HEK293T (cell line): ENCODE measurements around the gene SMCO3.

Experiments used
- CTCF ChIA-PET: fragments of 350-600 bp; formaldehyde crosslinking; extraction: SDS; loops from one replicate; lab custom pipeline; 2021; ENCODE audit warnings: antibody characterized with exemption, inconsistent platforms; lab: Yijun Ruan, JAX
- POLR2A ChIA-PET: fragments of 350-600 bp; formaldehyde crosslinking; extraction: SDS; loops from one replicate; lab custom pipeline; 2020; ENCODE audit warnings: antibody characterized with exemption, inconsistent platforms; lab: Yijun Ruan, JAX
- DNase-seq: peaks from one replicate; pipeline ENCODE4 v3.0.0; 2012; ENCODE audit warnings: mixed read lengths; ENCODE audit errors: extremely low spot score
- ARNT ChIP-seq: fragments of 450-650 bp; IDR thresholded peaks from 2 replicates; pipeline ENCODE4 v1.6.1; 2017; ENCODE audit warnings: mild to moderate bottlenecking
- BHLHE40 ChIP-seq: fragments of 450-650 bp; IDR thresholded peaks from 2 replicates; pipeline ENCODE4 v1.6.1; 2016; ENCODE audit warnings: mild to moderate bottlenecking, moderate library complexity, borderline replicate concordance
- CTBP1 ChIP-seq: fragments of 450-650 bp; IDR thresholded peaks from 2 replicates; pipeline ENCODE4 v1.6.1; 2016; ENCODE audit warnings: borderline replicate concordance
- ELF4 ChIP-seq: fragments of 450-650 bp; IDR thresholded peaks from 2 replicates; pipeline ENCODE4 v1.6.1; 2017; ENCODE audit warnings: antibody characterized with exemption
- FOXA1 ChIP-seq: fragments of 450-650 bp; IDR thresholded peaks from 2 replicates; pipeline ENCODE4 v1.6.1; 2016; ENCODE audit warnings: mild to moderate bottlenecking
- FOXK2 ChIP-seq: fragments of 450-650 bp; IDR thresholded peaks from 2 replicates; pipeline ENCODE4 v1.6.1; 2016; ENCODE audit warnings: mild to moderate bottlenecking
- FOXM1 ChIP-seq: fragments of 450-650 bp; IDR thresholded peaks from 2 replicates; pipeline ENCODE4 v1.6.1; 2017; ENCODE audit warnings: mild to moderate bottlenecking, borderline replicate concordance
- HDGF ChIP-seq: fragments of 450-650 bp; IDR thresholded peaks from 2 replicates; pipeline ENCODE4 v1.6.1; 2017; ENCODE audit warnings: antibody characterized with exemption, borderline replicate concordance
- L3MBTL2 ChIP-seq: fragments of 450-650 bp; conservative IDR thresholded peaks from 2 replicates; pipeline ENCODE4 v1.6.1; 2016; ENCODE audit warnings: mild to moderate bottlenecking
- LEF1 ChIP-seq: fragments of 450-650 bp; IDR thresholded peaks from 2 replicates; pipeline ENCODE4 v1.6.1; 2017; ENCODE audit warnings: mild to moderate bottlenecking, borderline replicate concordance
- NFRKB ChIP-seq: fragments of 450-650 bp; IDR thresholded peaks from 2 replicates; pipeline ENCODE4 v1.6.1; 2016; ENCODE audit warnings: mild to moderate bottlenecking, moderate library complexity
- SP1 ChIP-seq: fragments of 450-650 bp; IDR thresholded peaks from 2 replicates; pipeline ENCODE4 v1.6.1; 2017
- SUZ12 ChIP-seq: fragments of 450-650 bp; IDR thresholded peaks from 2 replicates; pipeline ENCODE4 v1.6.1; 2016; ENCODE audit warnings: mild to moderate bottlenecking
- TARDBP ChIP-seq: fragments of 450-650 bp; IDR thresholded peaks from 2 replicates; pipeline ENCODE4 v1.6.1; 2016
- ZNF384 ChIP-seq: fragments of 450-650 bp; IDR thresholded peaks from 2 replicates; pipeline ENCODE4 v1.6.1; 2016
- TF ChIP-seq, protein P1 (sequence below): fragments of 450-650 bp; IDR thresholded peaks from 2 replicates; pipeline ENCODE4 v1.6.1; 2016

The SMCO3 gene

DNA sequence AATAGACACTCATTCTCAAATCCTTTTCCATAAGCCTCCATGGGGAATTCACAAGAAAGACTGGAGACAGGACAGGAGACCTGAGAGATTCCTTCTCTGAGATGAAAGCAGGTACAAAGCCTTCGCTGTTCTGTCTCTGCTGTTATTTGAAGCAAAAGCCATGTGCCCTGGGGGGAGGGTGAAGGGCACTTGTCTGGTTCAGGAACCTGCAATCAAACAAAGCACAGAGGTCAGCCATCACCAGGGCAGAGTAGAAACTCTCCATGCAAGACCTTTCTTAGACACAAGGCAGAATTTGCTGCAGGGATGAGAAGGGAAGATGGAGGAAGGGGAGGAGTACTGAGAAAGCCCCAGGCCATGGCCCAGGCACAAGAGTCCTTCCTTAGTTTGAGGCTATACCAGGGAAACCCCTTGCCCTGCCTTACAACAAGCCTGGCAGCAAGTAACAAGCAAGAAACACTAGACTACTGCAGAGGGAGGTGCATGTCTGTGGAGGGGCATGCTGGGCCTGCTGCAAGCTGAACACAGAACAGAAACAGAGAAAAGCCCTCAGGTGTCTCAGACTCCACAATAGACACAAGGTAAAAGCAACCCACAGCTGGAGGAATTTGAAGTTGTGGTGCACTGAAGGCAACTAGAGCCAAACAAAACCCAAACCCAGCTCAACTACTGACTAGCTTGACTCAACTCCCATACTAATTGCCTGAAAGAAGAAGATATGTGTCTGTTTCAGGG lies 37.1 kb upstream of the SMCO3 start:
- POLR2A ChIA-PET: no interaction called here
- no peak for DNase-seq
- TF ChIP-seq TARDBP: no peak
- TF ChIP-seq HDGF: no peak
- TF ChIP-seq L3MBTL2: no peak
- TF ChIP-seq ARNT: no peak
- TF ChIP-seq LEF1: no peak
- no peak for TF ChIP-seq CTBP1
- CTCF ChIA-PET: no interaction called here

DNA sequence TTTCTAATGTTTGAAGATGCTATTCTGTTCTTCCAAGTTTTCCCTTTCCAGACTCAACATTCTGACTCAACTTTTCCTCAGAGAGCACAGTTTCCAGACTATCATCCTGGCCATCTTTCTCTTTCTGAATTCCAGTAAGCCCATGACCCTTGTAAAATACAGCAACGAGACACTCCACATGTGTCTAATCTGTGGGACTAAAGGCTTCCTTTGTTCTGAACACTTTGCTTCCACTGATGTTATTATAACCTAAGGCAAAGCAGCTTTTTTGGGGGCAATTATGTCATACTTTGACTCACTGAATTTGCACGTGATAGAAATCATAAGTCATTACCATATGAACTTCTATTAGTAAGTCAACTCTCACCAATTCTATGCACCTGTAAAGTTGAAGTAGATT lies 35.7 kb upstream of the SMCO3 start:
- no peak for DNase-seq
- CTCF ChIA-PET: no interaction called here
- TF ChIP-seq ELF4 (no peak), TARDBP (no peak), ZNF384 (no peak), FOXA1 (no peak), SP1 (no peak)
- TF ChIP-seq, protein P1, sequence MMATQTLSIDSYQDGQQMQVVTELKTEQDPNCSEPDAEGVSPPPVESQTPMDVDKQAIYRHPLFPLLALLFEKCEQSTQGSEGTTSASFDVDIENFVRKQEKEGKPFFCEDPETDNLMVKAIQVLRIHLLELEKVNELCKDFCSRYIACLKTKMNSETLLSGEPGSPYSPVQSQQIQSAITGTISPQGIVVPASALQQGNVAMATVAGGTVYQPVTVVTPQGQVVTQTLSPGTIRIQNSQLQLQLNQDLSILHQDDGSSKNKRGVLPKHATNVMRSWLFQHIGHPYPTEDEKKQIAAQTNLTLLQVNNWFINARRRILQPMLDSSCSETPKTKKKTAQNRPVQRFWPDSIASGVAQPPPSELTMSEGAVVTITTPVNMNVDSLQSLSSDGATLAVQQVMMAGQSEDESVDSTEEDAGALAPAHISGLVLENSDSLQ: no peak
- POLR2A ChIA-PET: no interaction called here

DNA sequence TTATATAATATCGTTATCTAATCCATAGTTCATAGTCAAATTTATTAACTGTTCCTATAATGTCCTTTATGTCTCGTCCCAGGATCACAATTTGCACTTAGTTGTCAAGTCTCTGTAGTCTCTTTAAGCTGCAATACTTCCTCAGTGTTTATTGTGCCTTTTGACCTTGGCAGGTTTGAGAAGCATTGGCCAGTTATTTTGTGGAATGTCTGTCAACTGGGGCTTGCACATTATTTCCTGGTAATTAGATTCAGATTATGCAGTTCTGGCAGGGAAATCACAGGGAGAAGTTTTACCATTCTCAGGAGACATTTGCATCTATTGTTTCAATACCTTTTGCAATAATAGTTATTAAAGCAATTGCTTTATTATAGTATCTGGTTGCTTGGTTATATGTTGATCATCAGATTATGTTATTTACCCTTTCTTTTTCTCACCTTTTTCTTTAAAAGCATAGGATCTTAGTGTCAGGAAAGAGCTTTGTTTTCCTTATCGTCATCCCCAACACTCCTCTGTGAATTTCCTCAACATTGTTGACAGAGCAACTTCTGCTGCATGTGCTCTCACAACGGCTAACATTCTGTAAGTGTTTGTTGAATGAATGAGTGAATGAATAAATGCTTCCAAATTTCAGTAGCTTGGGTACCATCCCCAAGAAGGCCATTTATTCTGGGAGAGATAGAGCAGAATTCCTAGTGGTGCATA lies 33.0 kb upstream of the SMCO3 start:
- TF ChIP-seq FOXM1 (no peak), FOXA1 (no peak), ELF4 (no peak), TARDBP (no peak), L3MBTL2 (no peak), CTBP1 (no peak), NFRKB (no peak), LEF1 (no peak), SUZ12 (no peak), BHLHE40 (no peak), ZNF384 (no peak), SP1 (no peak), ARNT (no peak), HDGF (no peak), FOXK2 (no peak)
- TF ChIP-seq, protein P1: no peak
- DNase-seq: no peak
- POLR2A ChIA-PET: no interaction called here
- CTCF ChIA-PET: no interaction called here

DNA sequence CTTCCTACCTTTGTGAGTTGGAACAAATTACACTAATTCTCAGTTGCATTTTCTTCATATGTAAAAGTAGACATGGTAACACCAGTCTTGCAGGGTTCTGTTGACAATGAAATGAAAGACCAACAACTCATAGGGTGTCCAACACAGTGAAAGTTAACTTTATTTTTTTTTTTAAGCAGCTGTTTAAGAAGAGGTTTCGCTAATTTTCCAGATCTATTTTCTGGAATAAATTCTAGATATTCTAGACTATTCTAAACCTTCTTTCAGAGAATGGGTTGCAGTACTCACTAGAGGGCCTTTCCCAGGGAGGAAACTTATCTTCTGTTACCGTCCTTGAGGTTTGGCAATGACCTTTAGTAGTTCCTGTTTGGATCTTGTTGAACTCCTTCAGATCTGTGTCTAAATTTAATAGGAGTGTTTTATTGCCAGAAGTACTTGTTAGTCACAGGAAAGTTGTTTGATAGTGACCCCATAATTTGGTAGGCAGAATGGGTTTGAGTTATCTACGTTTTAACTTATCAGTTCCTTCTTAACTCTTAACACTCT lies 32.1 kb upstream of the SMCO3 start:
- TF ChIP-seq SUZ12 (no peak), TARDBP (no peak), CTBP1 (no peak), FOXA1 (no peak), SP1 (no peak), NFRKB (no peak)
- POLR2A ChIA-PET: no interaction called here
- no peak for DNase-seq

DNA sequence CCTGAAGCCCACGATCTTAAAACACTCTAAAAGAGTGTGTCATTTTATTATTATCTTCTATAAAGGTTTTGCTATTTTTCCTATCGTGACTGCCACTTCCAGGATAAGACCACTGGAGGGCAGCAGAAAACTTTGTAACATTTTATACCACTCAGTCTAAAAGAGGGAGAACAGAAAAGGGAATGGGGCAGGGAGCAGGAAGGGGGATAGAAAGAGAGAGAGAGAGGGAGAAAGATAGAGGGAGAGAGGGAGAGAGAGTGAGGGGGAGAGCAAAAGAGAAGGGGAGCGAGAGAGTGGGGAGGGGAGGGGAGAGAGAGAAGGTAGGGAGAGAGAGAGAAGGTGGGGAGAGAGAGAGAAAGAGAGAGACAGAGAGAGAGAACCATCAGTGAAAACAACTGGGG lies 31.4 kb upstream of the SMCO3 start:
- TF ChIP-seq CTBP1: no peak
- DNase-seq: peak; percentile 55
- POLR2A ChIA-PET: no interaction called here
- CTCF ChIA-PET: interaction anchor here (0.6 to 1.5 kb wide), 3 partner anchors 9 to 406 kb away, joined by 3 to 5 read pairs (median 3); partner anchors contain the start of gene SMCO3

More for the DNA sequence above, 32.1 kb upstream of the SMCO3 start:
- CTCF ChIA-PET: interaction anchor here (0.6 to 1.5 kb wide), 3 partner anchors 8 to 405 kb away, joined by 3 to 5 read pairs (median 3); partner anchors contain the start of gene SMCO3

DNA sequence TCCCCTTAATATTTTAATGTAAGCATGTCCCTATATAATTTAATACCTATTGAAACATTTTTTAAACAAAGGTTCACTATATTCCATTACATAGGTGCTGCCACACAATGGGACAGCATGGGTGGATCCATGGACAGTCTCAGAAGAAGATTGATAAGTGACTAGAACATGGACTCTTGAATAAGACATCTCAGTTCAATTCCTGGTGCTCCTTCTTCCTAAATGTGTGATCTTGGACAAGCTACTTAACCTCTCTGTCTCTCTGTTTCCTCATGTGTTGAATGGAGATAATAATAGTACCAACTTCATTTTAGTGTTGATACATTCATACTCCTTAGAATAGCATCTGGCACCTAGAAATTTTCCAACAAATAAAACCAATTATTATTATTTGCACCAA lies 30.4 kb upstream of the SMCO3 start:
- CTCF ChIA-PET: no interaction called here
- POLR2A ChIA-PET: no interaction called here
- DNase-seq: no peak
- TF ChIP-seq SP1 (no peak), FOXM1 (no peak), NFRKB (no peak), TARDBP (no peak), FOXA1 (no peak), ZNF384 (no peak), ELF4 (no peak), BHLHE40 (no peak), CTBP1 (no peak), SUZ12 (no peak), ARNT (no peak), LEF1 (no peak), L3MBTL2 (no peak), HDGF (no peak), FOXK2 (no peak)
- TF ChIP-seq, protein P1: no peak
